COLO668 (cell line): ENCODE data around the gene CCDC127.
"Not testable (repeated sequence)": the region's sequence is repeated elsewhere in the genome, so short reads cannot be mapped to it uniquely, and the experiment has no call there.

Source experiments
- DNase-seq: peaks from one replicate; lab custom pipeline; 2025; ENCODE audit not compliant: unreplicated experiment; lab: John Stamatoyannopoulos, UW

Gene CCDC127

GRCh38 chr5:204462-204861 is 13.5 kb downstream of the CCDC127 start:
- DNase-seq = no peak

GRCh38 chr5:204001-204400 is 14.0 kb downstream of the CCDC127 start:
- no peak for DNase-seq

DNA sequence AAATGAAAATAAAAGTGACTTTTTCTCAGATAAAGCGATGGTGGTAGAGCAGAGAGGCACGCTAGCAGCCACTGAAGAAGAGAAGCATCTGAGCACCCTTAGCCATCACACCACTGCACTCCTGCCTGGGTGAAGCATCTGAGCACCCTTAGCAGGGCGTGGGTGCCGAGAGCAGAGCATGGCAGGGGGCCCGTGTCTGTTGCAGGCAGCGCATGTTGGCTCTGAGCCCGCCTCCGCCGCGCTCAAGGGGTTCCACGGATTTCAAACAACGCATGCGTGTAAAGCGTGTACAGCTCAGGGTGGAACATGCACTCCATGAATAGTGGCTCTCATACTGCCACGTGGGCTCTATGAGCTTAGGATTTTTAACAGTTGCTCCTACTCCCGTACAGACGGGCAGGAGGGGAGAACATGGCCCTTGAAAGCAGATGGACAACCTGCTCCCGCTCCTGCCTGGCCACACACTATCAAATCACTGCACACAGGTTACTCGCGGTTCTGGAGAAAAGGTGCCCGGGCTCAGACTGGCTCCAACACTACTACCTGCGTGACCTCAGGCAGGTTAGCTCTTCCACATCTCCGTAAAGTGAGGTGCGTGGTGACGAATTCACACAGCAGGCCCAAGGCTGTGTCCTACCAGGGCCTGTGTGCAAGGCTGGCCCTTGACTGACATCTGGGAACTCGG is 14.6 kb downstream of the CCDC127 start:
- DNase-seq = no peak

- DNase-seq = no peak
These were observed 16.3 kb downstream of the CCDC127 start for GRCh38 chr5:201672-202071.

GRCh38 chr5:200985-201384 is 17.0 kb downstream of the CCDC127 start:
- DNase-seq = no peak

DNA sequence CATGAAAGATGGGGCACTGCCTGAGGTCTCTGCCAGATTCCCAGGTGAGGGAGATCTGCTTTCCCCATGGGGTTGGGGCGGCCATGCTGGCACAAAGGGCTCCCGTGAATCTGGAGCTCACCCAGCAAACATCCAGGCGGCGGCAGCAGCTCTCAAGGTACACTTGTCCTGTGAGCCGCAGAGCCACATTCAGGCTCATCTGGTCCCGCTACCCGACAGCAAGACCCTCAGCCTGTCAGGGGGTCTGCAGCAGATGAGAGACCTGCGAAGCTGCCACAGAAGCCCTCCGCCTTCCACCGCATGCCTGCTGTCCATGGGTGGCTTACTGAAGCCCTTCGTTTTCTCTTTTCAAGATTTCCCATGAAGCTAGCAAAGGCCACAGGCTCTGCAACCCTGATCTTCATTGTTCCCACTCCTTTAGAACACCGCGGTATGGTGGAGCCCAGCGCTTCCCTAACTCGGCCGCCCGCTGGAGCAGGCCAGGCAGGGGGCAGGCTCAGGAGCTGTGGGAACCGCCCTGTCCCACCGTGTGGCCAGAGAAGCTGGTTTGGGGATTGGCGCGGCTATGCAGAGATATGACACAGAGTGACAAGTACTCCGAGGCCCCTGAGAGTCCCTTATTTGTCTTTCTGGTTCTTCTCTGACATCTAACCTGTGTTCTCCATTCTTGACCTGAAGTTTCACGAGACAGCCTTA is 17.9 kb downstream of the CCDC127 start:
- no peak for DNase-seq

GRCh38 chr5:199197-199949 is 18.6 kb downstream of the CCDC127 start:
- DNase-seq = no peak

DNA sequence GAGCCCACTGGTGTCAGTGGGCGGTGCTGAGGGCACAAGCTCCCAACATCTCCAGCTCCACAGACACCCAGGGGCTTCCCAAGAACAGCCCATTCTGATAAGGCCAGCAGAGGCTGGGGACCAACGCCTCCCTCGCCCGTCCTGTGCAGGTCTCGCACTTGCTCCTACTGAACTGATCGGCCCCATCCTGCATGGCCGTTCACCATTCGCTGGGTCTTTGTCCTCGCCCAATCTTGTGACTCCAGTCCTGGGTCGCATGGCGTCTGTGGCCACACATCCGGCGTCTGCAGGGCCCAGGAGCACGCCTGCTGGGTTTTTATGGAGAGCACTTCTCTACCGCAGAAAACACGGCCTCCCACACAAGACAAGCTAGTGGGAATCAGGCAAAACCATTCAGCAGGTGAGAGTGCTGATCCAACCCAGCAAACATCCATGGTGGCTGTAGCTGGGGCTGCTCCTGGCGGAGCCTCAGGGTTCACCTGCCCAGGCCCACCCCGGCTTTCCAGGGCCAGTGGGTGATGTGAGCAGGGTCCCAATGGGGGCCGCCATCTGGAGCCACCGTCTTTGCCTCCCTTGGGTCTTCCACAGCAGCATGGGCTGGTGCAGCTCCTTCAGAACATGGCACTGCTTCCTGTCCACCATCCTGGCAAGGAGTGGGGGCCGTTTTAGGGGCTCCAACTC is 19.3 kb downstream of the CCDC127 start:
- no peak for DNase-seq

DNA sequence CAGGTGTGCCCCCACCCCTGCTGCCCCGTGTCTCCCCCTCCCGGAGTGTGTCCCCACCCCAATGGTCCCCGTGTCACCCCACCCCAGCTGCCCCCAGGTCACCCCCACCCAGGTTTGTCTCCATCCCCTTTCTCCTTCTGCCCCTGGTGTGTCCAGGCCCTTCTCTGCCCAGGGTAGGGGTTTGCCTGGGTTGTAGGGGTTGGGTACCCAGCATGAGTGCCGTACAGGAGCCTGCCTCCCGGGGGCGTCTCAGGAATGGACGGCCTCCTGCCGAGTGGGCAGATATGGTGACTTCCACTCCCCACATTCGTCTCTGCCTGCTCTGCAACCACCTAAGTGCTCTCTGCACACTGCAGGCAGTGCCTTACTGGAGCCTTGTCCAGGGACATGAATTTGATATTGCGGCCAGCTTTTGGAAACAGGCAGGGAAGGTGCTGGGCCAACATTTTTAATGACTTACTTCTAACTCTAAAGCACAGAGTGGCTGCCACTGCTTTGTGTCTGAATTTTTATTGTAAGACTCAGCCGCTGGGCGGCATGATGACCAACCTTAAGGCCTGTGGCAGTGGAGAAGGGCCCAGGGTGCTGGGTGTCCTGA is 20.0 kb downstream of the CCDC127 start:
- DNase-seq = no peak

- not testable (repeated sequence) for DNase-seq
These were observed 20.9 kb downstream of the CCDC127 start for GRCh38 chr5:197031-197430.

- DNase-seq = no peak
These were observed 21.6 kb downstream of the CCDC127 start for GRCh38 chr5:196350-196749.

DNA sequence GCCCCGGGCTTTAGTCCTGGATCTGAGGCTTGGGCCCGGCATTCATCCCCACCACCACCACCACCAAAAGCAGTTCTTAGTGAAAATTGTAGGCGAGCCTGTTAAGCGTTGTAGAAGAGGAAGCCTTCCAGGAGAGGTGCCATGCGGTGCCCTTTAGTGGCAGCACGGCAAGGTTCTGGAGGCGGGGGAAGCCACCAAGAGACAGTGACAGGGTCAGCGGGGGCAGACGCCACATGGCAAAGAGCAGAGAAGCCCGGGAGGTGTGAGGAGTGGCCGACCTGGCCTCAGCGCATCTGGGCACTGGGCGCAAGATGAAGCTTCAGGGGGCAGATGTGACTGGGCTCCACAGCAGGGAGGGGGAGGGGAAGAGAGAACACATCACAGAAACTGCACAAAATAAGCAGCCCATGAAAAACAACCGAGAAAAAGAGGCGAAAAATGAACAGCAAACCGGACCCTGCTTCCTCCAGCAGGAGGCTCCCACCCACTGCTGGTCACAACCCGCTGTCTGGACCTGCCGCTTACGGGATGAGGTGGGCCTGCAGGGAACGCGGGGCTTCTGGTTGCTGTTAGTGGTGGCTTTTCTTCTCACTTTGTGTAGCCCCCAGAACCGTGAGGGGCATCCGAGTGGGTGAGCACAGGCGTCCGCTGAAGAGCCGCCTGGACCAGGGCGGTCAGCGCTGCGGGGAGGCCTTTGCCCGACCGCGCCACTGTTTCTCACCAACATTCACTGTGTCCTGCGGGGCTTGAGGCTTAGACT is 22.4 kb downstream of the CCDC127 start:
- no peak for DNase-seq

DNA sequence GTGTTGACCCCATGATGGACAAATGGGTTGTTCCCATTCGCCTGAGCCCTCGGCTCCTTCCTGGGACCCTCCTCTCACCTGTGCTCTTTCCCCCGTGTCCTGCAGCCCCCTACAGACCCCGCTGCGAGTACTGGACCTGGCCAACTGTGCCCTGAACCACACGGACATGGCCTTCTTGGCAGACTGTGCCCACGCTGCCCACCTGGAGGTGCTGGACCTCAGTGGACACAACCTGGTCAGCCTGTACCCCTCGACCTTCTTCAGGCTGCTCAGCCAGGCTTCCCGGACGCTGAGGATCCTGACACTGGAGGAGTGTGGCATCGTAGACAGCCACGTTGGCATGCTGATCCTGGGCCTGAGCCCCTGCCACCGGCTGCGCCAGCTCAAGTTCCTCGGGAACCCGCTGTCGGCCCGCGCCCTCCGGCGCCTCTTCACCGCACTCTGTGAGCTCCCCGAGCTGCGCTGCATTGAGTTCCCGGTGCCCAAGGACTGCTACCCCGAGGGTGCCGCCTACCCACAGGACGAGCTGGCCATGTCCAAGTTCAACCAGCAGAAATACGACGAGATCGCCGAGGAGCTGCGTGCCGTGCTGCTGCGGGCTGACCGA is 23.2 kb downstream of the CCDC127 start:
- no peak for DNase-seq

- no peak for DNase-seq
These were observed 23.9 kb downstream of the CCDC127 start for GRCh38 chr5:194102-194501.

DNA sequence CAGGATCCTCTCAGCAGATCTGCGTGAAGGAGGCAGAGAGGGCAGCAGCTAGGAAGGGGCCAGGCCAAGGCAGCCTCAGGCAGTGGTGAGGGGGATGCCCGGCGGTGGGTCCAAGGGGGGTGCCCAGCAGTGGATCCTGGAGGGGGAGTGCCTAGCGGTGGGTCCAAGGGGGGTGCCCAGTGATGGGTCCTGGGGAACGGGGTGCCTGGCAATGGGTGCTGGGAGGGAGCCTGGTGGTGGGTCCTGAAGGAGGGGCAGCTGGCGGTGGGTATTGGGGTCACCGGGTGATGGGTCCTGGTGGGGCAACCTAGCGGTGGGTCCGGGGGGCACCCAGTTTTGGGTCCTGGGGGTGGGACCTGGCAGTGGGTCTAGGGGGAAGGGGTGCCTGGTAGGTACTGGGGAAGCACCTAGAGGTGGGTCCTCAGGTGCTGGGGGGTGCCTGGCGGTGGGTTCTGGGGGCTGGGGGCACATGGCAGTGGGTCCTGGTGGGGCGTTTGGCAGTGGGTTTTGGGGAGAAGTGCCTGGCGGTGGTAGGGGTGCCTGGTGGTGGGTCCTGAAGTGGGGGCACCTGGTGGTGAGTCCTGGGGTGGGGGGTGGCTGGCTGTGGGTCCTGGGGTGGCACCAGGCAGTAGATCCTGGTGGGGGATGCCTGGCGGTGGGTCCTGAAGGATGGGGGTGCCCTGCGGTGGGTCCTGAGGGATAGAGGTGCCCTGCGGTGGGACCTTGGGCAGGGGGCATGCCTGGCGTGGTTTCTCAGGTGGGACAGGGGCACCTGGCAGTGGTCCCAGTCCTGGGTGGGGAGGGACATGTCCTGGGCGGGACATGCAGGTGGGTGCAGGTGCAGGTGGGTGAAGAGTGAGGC is 24.8 kb downstream of the CCDC127 start:
- DNase-seq = no peak

- DNase-seq = no peak
These were observed 25.3 kb downstream of the CCDC127 start for GRCh38 chr5:192691-192969.

GRCh38 chr5:191949-192690 is 25.8 kb downstream of the CCDC127 start:
- no peak for DNase-seq
